Right renal pelvis (tissue), 4 donors: ENCODE measurements around the gene SMYD3. TPM values are rescaled to one million over a fixed set of nuclear protein-coding genes. Genes with fewer than 3 reads are reported as not detected.

Experiments
- DNase-seq, 4 donors: peaks; one replicate each; pipeline ENCODE4 v3.0.0-alpha.2; 2013; ENCODE audit warnings: low read depth in 4 of 4, low spot score in 3 of 4, missing footprints in 1 of 4
- polyA plus RNA-seq, 4 donors: library from polyadenylated mRNA; unstranded; fragments of 120-200 nt; gene quantifications; one replicate each; pipeline ENCODE4 v1.2.1, GENCODE V29; 2013; ENCODE audit not compliant: insufficient read length in 4 of 4

SMYD3 gene
- polyA plus RNA-seq, 4 donors, result 25.1 to 36.1 (median 27.5) TPM

DNA sequence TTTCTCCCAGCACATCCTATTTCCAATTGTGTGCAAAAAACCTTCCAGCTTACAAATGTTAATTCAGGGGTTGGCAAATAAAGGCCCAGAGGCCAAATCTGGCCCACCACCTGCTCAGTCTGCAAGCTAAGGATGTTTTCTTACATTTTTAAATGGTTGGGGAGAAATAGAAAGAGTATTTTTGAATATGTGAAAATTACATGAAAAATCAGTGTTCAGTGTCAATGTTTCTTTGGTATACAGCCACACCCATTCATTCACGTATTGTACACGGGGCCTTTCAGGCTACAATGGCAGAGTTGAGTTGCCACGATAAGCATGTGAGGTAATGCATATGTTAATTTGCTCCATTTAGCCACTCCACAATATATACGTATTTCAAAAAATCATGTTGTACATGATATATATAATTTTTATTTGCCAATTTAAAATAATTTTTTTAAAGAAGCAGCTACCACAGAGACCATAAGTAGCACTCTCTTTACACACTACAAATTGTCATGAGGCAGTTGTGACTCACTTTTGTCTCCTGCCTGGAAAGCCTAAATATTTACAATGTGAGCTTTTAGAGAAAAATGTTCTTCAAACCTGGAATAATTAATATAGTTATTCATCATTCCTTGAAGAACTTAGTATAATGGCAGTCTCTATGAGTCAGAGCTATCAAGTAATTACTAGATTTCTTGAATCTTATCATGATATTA, 189.6 kb downstream of the SMYD3 start:
- DNase-seq, result no peak

DNA sequence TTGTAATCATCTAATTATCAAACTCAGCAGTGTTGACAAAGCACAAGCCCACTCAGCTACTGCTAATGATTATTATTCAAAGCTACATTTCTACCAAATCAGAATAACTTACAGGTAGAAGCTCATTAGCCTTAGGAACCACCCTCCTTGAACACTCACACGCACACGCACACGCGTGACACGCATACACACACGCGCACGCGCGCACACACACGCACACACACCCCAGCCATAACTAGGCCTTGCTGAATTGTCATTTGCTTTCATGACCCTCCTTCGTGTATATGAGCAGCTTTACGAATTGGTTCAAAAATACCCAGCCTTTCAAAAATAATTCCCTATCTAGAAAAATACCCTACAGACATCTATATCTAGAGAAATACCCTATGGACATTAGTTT, 195.6 kb downstream of the SMYD3 start:
- no peak for DNase-seq

- no peak for DNase-seq
Observed at GRCh38 chr1:246309247-246309884, 197.7 kb downstream of the SMYD3 start.

- no peak for DNase-seq
Observed at GRCh38 chr1:246308533-246309075, 198.5 kb downstream of the SMYD3 start.

GRCh38 chr1:246306415-246307037, 200.6 kb downstream of the SMYD3 start:
- no peak for DNase-seq

DNA sequence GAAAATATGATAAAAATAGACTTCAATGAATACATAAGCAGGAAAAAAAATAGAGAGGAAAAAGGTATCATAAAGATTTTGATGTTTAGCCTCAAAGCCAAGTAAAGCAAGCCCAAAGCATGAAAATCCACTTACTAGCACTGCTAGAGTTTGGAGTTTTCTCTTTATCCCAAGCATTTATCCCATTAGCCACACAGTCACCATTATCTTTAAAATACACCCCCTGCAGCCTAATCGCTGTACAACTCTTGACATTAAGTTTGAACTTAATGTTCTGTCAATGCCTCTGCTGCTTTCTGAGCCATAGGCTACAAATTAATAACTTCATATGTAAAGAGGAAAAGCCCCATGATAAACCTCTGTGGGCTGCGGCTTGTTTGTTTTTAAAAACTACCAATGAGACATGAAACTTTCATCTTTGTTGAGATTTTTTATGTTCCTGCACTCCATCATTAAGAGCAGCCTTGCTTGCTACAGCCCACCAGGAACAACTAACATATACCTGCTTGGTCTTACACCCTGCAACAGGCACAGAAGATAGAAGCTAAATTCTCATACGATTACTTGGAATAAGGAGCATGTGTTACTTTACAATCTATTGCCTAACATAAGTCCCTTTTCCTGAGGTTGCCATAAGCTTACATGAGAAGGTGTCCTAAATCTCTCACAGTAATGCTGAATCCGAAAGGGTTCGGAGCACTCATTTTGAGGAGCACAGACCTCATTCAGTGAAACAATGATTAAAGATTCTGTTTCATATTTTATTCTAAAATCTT, 202.4 kb downstream of the SMYD3 start:
- DNase-seq, result no peak

- no peak for DNase-seq
Observed at GRCh38 chr1:246302711-246303317, 204.3 kb downstream of the SMYD3 start.

GRCh38 chr1:246302251-246302625, 204.8 kb downstream of the SMYD3 start:
- no peak for DNase-seq

DNA sequence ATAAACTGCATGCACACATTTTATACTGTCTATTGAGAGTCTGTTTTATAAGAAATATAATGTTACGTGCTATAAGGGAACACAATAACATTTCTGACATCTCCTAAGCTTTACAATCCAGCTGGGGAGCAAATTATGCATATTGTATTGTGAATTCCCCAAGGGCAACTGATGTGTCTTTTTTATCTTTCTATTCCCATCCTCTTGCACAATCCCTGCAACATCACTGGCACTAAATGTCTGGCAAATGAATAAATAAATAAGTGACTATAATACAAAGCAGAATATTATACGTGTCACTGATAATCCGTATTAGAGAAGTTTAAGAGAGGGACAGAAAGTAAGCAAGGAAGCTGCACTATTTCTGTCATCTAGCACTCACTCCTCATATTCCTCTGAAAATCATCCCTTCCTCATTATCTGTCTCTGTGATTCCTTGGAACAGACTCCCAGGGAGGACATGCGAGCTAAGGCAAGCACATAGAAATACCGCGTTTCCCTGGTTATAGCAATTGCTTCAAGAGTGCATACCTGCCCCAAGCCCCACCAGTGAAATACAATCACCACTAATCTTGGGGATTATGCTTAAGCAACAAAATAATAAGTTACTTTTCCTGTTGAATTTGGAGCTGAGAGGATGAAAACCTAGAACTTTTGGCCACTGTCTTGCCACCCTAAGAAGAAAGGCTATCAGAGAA, 205.4 kb downstream of the SMYD3 start:
- DNase-seq, result no peak

GRCh38 chr1:246300626-246301549, 206.2 kb downstream of the SMYD3 start:
- DNase-seq, result no peak

DNA sequence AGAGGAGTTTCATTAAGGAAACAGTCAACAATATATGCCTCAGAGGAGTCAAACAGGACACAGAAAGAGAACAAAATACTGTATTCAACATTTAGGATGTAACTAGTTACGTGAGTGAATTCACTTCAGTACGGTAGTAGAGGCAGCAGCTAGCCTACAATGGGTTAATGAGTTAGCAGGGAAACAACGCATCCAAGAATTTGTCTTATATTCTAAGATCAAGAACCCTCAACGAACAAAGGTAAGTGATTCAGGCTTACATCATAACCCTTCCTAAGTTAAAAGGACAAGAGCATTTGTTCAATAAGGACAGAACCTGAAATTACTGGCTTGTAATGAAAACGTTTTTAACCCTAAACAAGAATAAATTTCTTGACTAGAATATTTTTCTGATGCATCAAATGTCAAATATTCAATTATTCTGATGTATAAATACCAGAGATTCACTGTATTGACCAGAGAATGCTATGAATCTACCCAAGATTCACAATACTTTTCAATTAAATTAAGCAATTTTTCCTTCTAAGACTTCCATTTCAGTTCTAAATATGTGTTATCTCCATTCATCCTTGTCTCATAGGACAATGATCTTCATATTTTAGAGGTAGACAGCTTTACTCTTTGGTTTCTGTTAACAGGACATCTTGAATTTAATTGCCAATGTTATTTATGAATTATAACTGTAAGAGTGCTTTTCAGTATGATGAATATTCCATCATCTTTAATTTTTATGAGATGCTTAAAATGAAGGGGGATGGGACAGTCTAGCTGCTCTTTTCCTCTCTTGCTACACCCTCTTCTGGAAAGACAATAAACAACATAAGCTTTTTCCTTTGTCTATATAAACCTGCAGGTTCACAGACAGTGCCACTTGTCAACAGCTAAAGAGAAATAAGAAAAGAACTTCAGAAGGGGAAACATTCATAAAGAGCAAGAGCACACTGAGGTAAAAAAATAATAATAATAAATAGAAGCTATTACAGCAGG, 209.5 kb downstream of the SMYD3 start:
- no peak for DNase-seq

- DNase-seq, result no peak
Observed at GRCh38 chr1:246295968-246296367, 211.1 kb downstream of the SMYD3 start.

DNA sequence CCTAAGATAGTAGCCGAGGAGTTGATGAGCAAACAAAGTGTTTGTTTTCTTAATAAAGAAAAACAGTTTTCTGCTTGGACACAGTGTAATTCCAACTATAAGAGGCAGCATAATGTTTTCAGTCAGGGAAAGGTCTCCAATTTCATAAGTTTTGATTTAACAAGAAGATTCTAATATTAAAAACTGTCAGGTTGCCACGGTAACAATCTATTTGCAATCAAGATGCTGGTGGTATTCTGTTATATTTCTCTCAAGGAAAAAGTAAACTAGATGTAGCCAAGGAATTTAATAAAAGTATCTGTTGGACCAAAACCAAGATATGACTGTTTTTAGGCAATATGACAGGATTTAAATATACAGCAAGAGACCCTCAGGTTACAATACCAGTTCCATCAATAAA, 211.7 kb downstream of the SMYD3 start:
- no peak for DNase-seq

DNA sequence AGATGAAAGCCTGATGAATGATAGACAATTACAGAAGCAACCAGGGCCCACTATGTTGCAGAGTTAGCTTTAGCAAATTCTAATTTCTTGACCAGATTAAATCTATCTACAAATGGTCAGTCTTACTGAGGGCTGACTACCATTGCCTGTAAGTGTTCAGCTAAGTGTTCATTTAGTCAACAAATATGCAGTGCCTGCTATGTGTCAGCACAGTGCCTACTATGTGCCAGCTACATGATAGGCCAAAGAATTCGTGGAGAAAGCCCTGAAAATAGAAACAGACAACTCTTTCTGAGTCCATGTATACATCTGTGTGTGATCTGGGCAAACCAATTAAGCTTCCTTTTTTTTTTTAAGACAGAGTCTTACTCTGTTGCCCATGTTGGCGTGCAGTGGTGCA, 212.8 kb downstream of the SMYD3 start:
- DNase-seq, result no peak

- DNase-seq, result no peak
Observed at GRCh38 chr1:246293366-246294121, 213.5 kb downstream of the SMYD3 start.

DNA sequence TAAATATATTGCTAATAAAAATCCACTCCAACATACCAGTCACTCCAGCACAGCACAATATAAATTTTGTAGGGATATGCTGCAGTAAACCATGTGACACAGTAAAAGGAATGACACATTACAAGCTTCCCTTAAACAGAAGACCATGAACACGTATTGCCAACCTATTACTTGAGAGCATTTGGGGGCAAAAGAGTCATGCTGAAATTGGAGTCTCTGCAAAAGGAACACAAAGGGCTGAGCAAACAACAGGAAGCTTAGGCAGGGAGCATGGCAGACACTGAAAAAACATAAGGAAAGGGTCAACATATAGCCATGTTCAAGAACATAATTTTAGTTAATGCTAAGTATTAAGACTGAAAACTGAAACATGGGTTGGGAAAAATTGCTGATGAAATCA, 214.5 kb downstream of the SMYD3 start:
- no peak for DNase-seq

GRCh38 chr1:246291127-246291526, 216.0 kb downstream of the SMYD3 start:
- no peak for DNase-seq
